Upper lobe of left lung (tissue), 6 donors: ENCODE data around the gene FYN. TPM values are rescaled to one million over a fixed set of nuclear protein-coding genes. Genes with fewer than 3 reads are reported as not detected.

Experiments used
- ATAC-seq, 2 donors: fragments of 200-7000 bp; cut with Tn5 transposase; one replicate each; pipeline ENCODE4 v1.9.1; 2022; ENCODE audit warnings: mild to moderate bottlenecking in 2 of 2, moderate library complexity in 2 of 2; ENCODE audit not compliant: low FRiP score in 2 of 2
- DNase-seq, 2 donors: peaks; one replicate each; pipeline ENCODE4 v3.0.0-alpha.2; 2019 to 2020
- H3K27ac ChIP-seq, 4 donors: fragments of 200-600 bp; sonication (generic); one replicate each; pipeline ENCODE4 v1.5.1; 2016 to 2019
- H3K27me3 ChIP-seq, 4 donors: fragments of 200-600 bp; sonication (generic); one replicate each; pipeline ENCODE4 v1.5.1; 2017 to 2019
- H3K36me3 ChIP-seq, 4 donors: fragments of 200-600 bp; sonication (generic); one replicate each; pipeline ENCODE4 v1.5.1; 2016 to 2019
- H3K4me1 ChIP-seq, 4 donors: fragments of 200-600 bp; sonication (generic); one replicate each; pipeline ENCODE4 v1.5.1; 2018 to 2019
- H3K4me3 ChIP-seq, 4 donors: fragments of 200-600 bp; sonication (generic); one replicate each; pipeline ENCODE4 v1.5.1; 2017 to 2019; ENCODE audit warnings: mild to moderate bottlenecking in 2 of 4, moderate library complexity in 1 of 4
- H3K9me3 ChIP-seq, 4 donors: fragments of 200-600 bp; sonication (generic); one replicate each; pipeline ENCODE4 v1.5.1; 2018 to 2019
- CTCF ChIP-seq, 6 experiments: fragments of 450-650 bp in 4 of 6; fragments of 200-600 bp in 2 of 6; sonication (generic) in 2 of 6; IDR thresholded peaks; one replicate each; pipeline ENCODE4 v1.5.1; 2016 to 2019; ENCODE audit warnings: antibody characterized with exemption in 6 of 6
- EP300 ChIP-seq, 4 donors: sonication (generic); formaldehyde crosslinking; IDR thresholded peaks; one replicate each; pipeline ENCODE4 v1.5.1; 2017; ENCODE audit warnings: antibody characterized with exemption in 4 of 4, control low read depth in 2 of 4
- POLR2A ChIP-seq, 4 donors: fragments of 450-650 bp; IDR thresholded peaks; one replicate each; pipeline ENCODE4 v1.5.1; 2016 to 2017; ENCODE audit warnings: antibody characterized with exemption in 4 of 4, mild to moderate bottlenecking in 2 of 4
- POLR2AphosphoS5 ChIP-seq, 2 donors: sonication (generic); formaldehyde crosslinking; IDR thresholded peaks; one replicate each; pipeline ENCODE4 v1.5.1; 2017; ENCODE audit warnings: antibody characterized with exemption in 2 of 2
- WGBS, 2 donors: methylation state at CpG; one replicate each; pipeline ENCODE4 v1.1.5; 2017 to 2018; 5-methylcytosine and 5-hydroxymethylcytosine counted together
- total RNA-seq, 6 donors: library from RNA; depleted of rRNA in 4 of 6; stranded (reverse); fragments of >200 nt in 4 of 6; gene quantifications; one replicate each; pipeline versions ENCODE4 v1.1.0 to v1.2.1, GENCODE V29; 2016 to 2021
- donor health status: DM: no; HTN: no; CAD: no; lungs with moderate emphysema.
- donor health status: DM: no; HTN: yes; CAD: no; lungs with severe emphysema.

The FYN gene
- total RNA-seq, 6 donors from 2014 or later = 69.1 to 181 (median 113) TPM

- Histone ChIP-seq H3K4me1 (peaks cover 3 to 15% (median 9%) of the 10 kb centered on the region in 4 donors), H3K4me3 (no peak overlapping the region), H3K27me3 (no peaks in the 10 kb centered on the region), H3K9me3 (no peaks in the 10 kb centered on the region), H3K36me3 (peaks cover 0 to 3% (median 0%) of the 10 kb centered on the region in 4 donors), H3K27ac (no peak overlapping the region)
- 85 to 86% methylated on average over 8 of the region's 8 CpGs for WGBS, 2 donors
- TF ChIP-seq CTCF (IDR thresholded peaks at IDR 0.05) (no peak), POLR2AphosphoS5 (IDR thresholded peaks at IDR 0.05) (no peak), POLR2A (IDR thresholded peaks at IDR 0.05) (no peak), EP300 (IDR thresholded peaks at IDR 0.05) (no peak)
- peak in 1 of 2 donors; percentile 18 for ATAC-seq
- no peak for DNase-seq
These were observed 60.9 kb downstream of the FYN start for GRCh38 chr6:111812060-111813038.

- H3K36me3 ChIP-seq = peaks cover 0 to 3% (median 0%) of the 10 kb centered on the region in 4 donors
- 55 to 64% methylated on average over 10 of the region's 10 CpGs for WGBS, 2 donors
- TF ChIP-seq EP300 (IDR thresholded peaks at IDR 0.05) (no peak), POLR2AphosphoS5 (IDR thresholded peaks at IDR 0.05) (no peak), POLR2A (IDR thresholded peaks at IDR 0.05) (no peak), CTCF (IDR thresholded peaks at IDR 0.05) (no peak)
- ATAC-seq (no peak), DNase-seq (no peak)
- H3K4me3 ChIP-seq = no peak overlapping the region
- peak overlapping the region in 2 of 4 donors; percentile 24 to 46 for H3K27ac ChIP-seq
- H3K9me3 ChIP-seq = no peaks in the 10 kb centered on the region
- H3K4me1 ChIP-seq = peaks cover 7 to 27% (median 18%) of the 10 kb centered on the region in 4 donors
- no peaks in the 10 kb centered on the region for H3K27me3 ChIP-seq
These were observed 62.7 kb downstream of the FYN start for GRCh38 chr6:111810294-111811131.

GRCh38 chr6:111809766-111810165, 63.5 kb downstream of the FYN start:
- ATAC-seq (no peak), DNase-seq (no peak)
- H3K27ac ChIP-seq = no peak overlapping the region
- peaks cover 14 to 29% (median 20%) of the 10 kb centered on the region in 4 donors for H3K4me1 ChIP-seq
- H3K9me3 ChIP-seq = no peaks in the 10 kb centered on the region
- no peaks in the 10 kb centered on the region for H3K27me3 ChIP-seq
- H3K36me3 ChIP-seq = peaks cover 0 to 3% (median 0%) of the 10 kb centered on the region in 4 donors
- H3K4me3 ChIP-seq = no peak overlapping the region
- TF ChIP-seq POLR2A (IDR thresholded peaks at IDR 0.05) (no peak), POLR2AphosphoS5 (IDR thresholded peaks at IDR 0.05) (no peak), EP300 (IDR thresholded peaks at IDR 0.05) (no peak), CTCF (IDR thresholded peaks at IDR 0.05) (no peak)

GRCh38 chr6:111809264-111809663, 64.0 kb downstream of the FYN start:
- ATAC-seq (no peak), DNase-seq (no peak)
- Histone ChIP-seq H3K4me1 (peaks cover 19 to 32% (median 24%) of the 10 kb centered on the region in 4 donors), H3K36me3 (peaks cover 0 to 3% (median 0%) of the 10 kb centered on the region in 4 donors), H3K4me3 (no peak overlapping the region), H3K27me3 (no peaks in the 10 kb centered on the region), H3K9me3 (no peaks in the 10 kb centered on the region), H3K27ac (no peak overlapping the region)
- no peak for TF ChIP-seq EP300 (IDR thresholded peaks at IDR 0.05)
- TF ChIP-seq POLR2AphosphoS5 (IDR thresholded peaks at IDR 0.05) = no peak
- TF ChIP-seq POLR2A (IDR thresholded peaks at IDR 0.05) = no peak
- TF ChIP-seq CTCF (IDR thresholded peaks at IDR 0.05) = no peak
- 86 to 92% methylated on average over 5 of the region's 5 CpGs for WGBS, 2 donors
